ENCODE measurements around the gene ASAP2. TPM values are rescaled to one million over a fixed set of nuclear protein-coding genes. Genes with fewer than 3 reads are reported as not detected.
A peak's percentile ranks its signal among the peaks of the same experiment; 100 is the strongest.

Gene ASAP2
- total RNA-seq, 1 experiment from 2014 or later: 12.6 TPM

DNA sequence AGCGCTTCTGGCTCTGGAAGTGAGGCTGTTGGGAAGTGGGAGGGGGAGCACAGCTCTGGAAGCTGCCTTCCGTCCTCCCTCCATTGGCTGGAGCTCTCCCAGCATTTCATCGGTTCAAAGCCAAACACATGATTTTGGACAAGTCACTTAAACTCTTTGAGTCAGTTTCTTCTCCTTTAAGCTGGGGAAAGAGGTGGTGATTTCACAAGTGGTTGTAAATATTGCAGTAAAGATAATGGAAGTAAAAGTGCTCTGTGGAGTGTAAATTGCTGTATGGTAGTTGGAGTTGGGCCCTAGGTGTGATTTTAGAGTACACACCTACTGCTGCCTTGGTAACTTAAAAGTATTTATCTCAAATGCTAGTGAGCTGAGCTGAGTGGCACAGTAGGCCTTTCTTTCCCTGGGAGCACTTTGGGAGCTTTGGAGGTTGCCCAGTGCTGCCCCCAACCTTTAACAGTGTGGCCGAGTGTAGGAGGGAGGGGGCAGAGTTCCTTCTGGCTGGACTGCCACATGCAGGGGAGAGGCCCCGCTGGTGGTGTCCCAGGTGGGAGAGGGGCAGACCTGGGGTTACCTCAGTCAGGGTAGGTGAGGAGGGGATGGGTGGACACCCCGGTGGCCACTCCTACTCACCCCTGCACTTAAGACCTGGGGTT lies 54.7 kb downstream of the ASAP2 start:
- no peaks in the 10 kb centered on the region for H4K20me1 ChIP-seq (ENCODE audit: control insufficient read depth, insufficient read depth, insufficient read length)
- peak overlapping the region; percentile 1; the same call in 1 of the 2 replicates for H3K14ac ChIP-seq (ENCODE audit: insufficient read depth, low read length)
- no peaks in the 10 kb centered on the region for H3K79me1 ChIP-seq (ENCODE audit: insufficient read depth, low read depth, low read length, poor library complexity, severe bottlenecking)
- no peak overlapping the region for H3K4ac ChIP-seq (ENCODE audit: low read depth, low read length)
- no peak overlapping the region for H2BK12ac ChIP-seq (ENCODE audit: insufficient read length, low read depth, low read length)
- Mint-ChIP-seq H3K4me1 (peaks cover 49 to 56% of the 10 kb centered on the region in 2 experiments), H3K4me3 (no peak overlapping the region), H3K36me3 (ENCODE audit: insufficient read depth in 1 of 3, low read depth in 3 of 3) (no peaks in the 10 kb centered on the region), H3K27me3 (ENCODE audit: low read depth) (peaks cover 1% of the 10 kb centered on the region; the same call in 1 of the 2 replicates), H3K27ac (peak overlapping the region; percentile 84 to 91 (median 90); a peak in 4 of 7 replicates), H3K9me3 (no peaks in the 10 kb centered on the region)
- H2BK120ac ChIP-seq (ENCODE audit: low read depth, low read length, poor library complexity, severe bottlenecking): no peak overlapping the region
- H3T11ph ChIP-seq (ENCODE audit: low read length): no peak overlapping the region
- no peaks in the 10 kb centered on the region for H3K27me3 ChIP-seq (ENCODE audit: insufficient read depth, low read length)
- H3K23ac ChIP-seq (ENCODE audit: insufficient read length, low read depth, low read length): no peak overlapping the region
- H2BK5ac ChIP-seq (ENCODE audit: insufficient read length, low read length): no peak overlapping the region
- no peak overlapping the region for H3K56ac ChIP-seq (ENCODE audit: insufficient read length, low read depth, low read length)
- no peak overlapping the region for H3K9ac ChIP-seq (ENCODE audit: extremely low read depth, insufficient read length, low read length)
- H3K23me2 ChIP-seq (ENCODE audit: insufficient read length, low read depth, low read length, poor library complexity, severe bottlenecking): no peaks in the 10 kb centered on the region
- DNase-seq: no peak
- H4K5ac ChIP-seq (ENCODE audit: insufficient read length, low read depth, low read length): no peak overlapping the region
- no peaks in the 10 kb centered on the region for H3K9me3 ChIP-seq (ENCODE audit: control insufficient read depth, low read depth, low read length)
- H3K4me2 ChIP-seq (ENCODE audit: insufficient read depth, insufficient read length, low read length): no peak overlapping the region
- H3K27ac ChIP-seq (ENCODE audit: insufficient read length, low read depth, low read length): no peak overlapping the region
- WGBS (ENCODE audit: extremely low coverage, insufficient read length, low lambda C conversion rate): no CpG with 5 or more reads among the region's 6 CpGs
- no peak overlapping the region for H4K91ac ChIP-seq (ENCODE audit: insufficient read length, low read depth, low read length)
- H4K8ac ChIP-seq (replicated peaks; ENCODE audit: insufficient read length, low read depth, low read length): no peak overlapping the region
- no peak overlapping the region for H2AK5ac ChIP-seq (ENCODE audit: insufficient read length, low read length)
- H2BK20ac ChIP-seq (ENCODE audit: low read depth, low read length, poor library complexity, severe bottlenecking): no peak overlapping the region
- H3K18ac ChIP-seq (ENCODE audit: insufficient read length, low read depth, low read length): no peak overlapping the region
- H3K4me1 ChIP-seq (ENCODE audit: insufficient read depth, low read length): no peaks in the 10 kb centered on the region
- TF ChIP-seq CTCF (conservative IDR thresholded peaks at IDR 0.05): no peak
- no peaks in the 10 kb centered on the region for H3K79me2 ChIP-seq (ENCODE audit: insufficient read depth, low read length)
- H2BK15ac ChIP-seq (ENCODE audit: low read depth, low read length): no peak overlapping the region
- no peak overlapping the region for H2AFZ ChIP-seq (ENCODE audit: low read length)

Data from H9 (cell line).